Medulla oblongata (tissue), 1 donor: Measurements from ENCODE around the gene DMAC2.
"Not testable (repeated sequence)": the region's sequence is repeated elsewhere in the genome, so short reads cannot be mapped to it uniquely, and the experiment has no call there.

Source experiments
- DNase-seq: peaks from one replicate; pipeline ENCODE4 v3.0.0-alpha.2; 2015; ENCODE audit errors: extremely low spot score

Gene DMAC2

GRCh38 chr19:41399091-41399490 is 40.6 kb downstream of the DMAC2 start:
- DNase-seq: no peak

GRCh38 chr19:41398598-41398997 is 41.1 kb downstream of the DMAC2 start:
- DNase-seq: no peak

DNA sequence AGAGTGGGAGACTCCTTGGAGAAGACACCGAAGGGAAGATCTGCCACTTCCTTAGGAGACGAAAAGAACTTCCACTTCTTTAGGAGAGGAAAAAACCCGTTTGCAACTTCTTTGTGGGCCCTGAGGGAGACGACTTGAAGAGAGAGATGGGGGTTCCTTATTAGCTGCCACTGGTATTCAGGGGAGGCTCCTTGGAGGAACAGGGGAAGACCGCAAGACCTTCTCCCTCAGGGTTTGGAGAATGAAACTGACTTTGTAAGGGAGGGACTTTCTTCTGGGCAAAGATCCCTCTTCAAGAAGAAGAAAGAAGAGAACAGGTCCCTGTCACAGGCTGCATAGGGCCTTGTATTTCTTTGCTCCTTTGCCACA is 41.7 kb downstream of the DMAC2 start:
- DNase-seq: no peak

GRCh38 chr19:41397086-41398049 is 42.3 kb downstream of the DMAC2 start, which contains the start of the genes BCKDHA and EXOSC5:
Gene BCKDHA, plus strand, starts transcription at chr19:41397818. Its CDS starts 10 bp downstream, at chr19:41397828.
Gene EXOSC5, minus strand, starts transcription at chr19:41397359. Its CDS starts 31 bp downstream, at chr19:41397328.
- peak; percentile 100 for DNase-seq

DNA sequence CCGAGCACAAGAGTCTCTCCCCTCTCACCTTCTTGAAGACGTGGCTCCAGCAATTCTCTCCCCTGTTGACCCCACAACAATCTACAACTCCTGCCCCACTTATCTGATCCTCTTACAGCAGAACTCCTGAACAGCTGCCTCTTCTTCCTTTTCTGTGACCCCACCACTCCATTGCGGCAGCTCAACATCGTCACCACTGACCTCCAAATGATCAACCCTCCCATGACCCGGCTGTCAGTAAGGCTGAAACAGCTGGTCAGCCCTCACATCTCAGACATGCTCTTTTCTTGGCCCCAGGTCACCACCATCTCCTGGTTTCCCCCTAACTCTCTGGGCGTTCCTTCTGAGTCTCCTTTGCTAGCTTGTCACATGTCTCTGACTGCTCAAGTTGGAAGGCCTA is 44.4 kb downstream of the DMAC2 start:
- DNase-seq: no peak

- DNase-seq: no peak
Measured at GRCh38 chr19:41392775-41393174, 46.9 kb downstream of the DMAC2 start.

GRCh38 chr19:41391618-41392017 is 48.1 kb downstream of the DMAC2 start:
- no peak for DNase-seq

DNA sequence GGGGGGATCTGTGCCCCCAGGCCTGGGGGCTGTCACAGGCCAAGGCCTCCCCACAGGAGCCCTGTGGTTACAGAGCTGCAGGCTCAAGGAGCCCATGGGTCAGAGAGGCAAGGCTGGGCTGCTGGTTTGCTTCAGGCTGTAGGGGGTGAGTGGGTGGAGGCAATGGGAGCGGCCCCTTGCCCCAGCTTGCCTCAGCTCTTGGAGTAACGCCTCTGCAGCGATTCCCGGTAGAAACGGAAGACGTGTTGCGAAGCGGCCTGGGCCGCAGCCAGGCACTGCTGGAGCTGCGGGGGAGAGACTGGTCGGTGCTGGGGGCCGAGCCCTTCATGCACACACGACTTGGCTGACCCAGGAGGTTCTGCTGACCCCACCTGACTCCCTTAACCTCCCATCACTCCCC is 53.3 kb downstream of the DMAC2 start:
- DNase-seq: no peak

DNA sequence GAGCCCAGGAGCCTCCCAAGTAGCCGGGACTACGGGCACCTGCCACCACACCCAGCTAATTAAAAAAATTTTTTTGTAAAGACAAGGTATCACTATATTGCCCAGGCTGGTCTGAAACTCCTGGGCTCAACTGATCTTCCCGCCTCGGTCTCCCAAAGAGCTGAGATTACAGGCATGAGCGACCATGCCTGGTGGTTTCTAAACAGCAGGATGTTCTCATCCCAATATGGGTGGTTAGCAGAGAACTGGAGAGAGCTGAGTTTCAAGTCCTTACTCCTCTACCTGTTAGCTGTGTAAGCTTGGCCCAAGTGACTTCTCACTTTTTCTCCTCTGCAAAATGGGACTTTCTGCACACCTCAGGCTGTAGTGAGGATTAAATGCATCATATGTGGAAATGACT is 55.4 kb downstream of the DMAC2 start:
- DNase-seq: no peak

DNA sequence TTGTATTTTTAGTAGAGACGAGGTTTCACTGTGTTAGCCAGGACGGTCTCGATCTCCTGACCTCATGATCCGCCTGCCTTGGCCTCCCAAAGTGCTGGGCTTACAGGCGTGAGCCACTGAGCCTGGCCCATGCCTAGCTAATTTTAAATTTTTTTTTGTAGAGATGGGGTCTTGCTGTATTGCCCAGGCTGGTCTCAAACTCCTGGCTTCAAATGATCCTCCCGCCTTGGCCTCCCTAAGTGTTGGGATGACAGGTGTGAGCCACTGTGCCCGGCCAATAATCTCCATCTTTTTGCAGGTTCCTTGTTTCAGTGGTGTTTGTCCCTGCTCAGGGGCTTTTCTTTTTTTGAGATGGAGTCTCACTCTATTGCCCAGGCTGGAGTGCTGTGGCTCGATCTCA is 58.2 kb downstream of the DMAC2 start:
- not testable (repeated sequence) for DNase-seq
